GM10266 (cell line): ENCODE data around the gene UBE2O.

ENCODE experiments used
- DNase-seq: peaks from one replicate; pipeline ENCODE4 v3.0.0; 2012; ENCODE audit errors: extremely low spot score
- TF ChIP-seq, protein P1 (sequence below): IDR thresholded peaks from 2 replicates; pipeline ENCODE4 v1.5.1; 2012; ENCODE audit warnings: mild to moderate bottlenecking, low read depth; ENCODE audit not compliant: control insufficient read depth, insufficient read depth; ENCODE audit errors: missing control alignments

The UBE2O gene

DNA sequence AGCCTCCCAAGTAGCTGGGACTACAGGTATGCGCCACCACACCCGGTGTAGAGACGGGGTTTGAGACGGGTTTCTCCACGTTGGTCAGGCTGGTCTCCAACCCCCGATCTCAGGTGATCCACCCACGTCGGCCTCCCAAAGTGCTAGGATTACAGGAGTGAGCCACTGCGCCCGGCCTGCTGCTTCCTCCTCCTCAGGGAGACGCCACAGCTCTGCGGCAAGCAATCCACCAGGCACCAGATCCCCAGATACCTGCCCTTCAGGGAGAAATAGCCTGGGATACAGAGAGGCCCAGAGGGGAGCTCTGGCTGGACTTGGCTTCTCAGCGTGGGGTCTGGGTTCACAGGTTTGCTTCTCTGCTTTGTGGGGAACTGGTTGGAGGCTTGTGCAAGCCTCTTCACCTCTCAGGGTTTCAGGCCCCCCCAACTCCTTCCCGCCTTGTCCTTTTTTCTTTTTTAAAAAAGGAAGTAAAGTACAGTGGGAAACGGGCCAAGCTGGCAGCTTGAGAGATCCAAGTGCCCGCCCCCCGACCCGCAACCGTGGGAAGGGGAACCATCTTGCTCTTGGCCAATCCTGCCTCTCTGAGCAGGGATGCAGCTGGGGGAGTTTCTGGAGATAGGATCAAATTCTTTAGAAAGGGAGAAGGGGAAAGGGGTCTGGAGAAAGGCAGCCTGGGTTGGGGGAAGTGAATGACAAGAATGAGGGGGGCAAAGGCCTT, 71.2 kb downstream of the UBE2O start:
- TF ChIP-seq, protein P1, sequence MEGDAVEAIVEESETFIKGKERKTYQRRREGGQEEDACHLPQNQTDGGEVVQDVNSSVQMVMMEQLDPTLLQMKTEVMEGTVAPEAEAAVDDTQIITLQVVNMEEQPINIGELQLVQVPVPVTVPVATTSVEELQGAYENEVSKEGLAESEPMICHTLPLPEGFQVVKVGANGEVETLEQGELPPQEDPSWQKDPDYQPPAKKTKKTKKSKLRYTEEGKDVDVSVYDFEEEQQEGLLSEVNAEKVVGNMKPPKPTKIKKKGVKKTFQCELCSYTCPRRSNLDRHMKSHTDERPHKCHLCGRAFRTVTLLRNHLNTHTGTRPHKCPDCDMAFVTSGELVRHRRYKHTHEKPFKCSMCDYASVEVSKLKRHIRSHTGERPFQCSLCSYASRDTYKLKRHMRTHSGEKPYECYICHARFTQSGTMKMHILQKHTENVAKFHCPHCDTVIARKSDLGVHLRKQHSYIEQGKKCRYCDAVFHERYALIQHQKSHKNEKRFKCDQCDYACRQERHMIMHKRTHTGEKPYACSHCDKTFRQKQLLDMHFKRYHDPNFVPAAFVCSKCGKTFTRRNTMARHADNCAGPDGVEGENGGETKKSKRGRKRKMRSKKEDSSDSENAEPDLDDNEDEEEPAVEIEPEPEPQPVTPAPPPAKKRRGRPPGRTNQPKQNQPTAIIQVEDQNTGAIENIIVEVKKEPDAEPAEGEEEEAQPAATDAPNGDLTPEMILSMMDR, result no peak
- DNase-seq, result no peak

DNA sequence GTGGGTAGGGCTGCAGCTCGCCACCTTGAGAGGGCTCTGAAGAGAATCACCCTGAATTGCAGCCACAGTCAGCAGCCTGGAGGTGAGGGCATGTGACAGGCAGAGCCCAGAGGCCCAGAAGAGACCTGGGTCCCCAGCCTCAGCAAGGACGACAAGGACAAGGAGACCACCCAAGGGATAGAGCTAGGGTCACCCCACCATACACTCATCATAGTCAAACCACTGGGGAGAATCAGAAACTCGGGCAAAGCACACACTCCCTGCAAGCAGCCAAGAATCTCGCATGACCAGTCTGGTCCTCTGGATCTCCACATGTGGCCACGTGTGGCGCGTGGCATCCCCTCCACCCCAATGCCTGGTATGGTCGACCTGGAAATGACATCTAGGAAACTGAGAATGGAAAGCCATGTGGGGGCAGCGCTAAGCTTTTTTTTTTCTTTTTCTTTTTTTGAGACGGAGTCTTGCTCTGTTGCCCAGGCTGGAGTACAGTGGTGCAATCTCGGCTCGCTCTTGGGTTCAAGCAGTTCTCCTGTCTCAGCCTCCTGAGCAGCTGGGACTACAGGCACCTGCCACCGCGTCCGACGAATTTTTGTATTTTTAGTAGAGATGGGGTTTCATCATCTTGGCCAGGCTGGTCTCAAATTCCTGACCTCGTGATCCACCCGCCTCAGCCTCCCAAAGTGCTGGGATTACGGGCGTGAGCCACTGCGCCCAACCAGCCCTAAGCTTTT, 73.1 kb downstream of the UBE2O start:
- TF ChIP-seq, protein P1, result no peak
- no peak for DNase-seq

DNA sequence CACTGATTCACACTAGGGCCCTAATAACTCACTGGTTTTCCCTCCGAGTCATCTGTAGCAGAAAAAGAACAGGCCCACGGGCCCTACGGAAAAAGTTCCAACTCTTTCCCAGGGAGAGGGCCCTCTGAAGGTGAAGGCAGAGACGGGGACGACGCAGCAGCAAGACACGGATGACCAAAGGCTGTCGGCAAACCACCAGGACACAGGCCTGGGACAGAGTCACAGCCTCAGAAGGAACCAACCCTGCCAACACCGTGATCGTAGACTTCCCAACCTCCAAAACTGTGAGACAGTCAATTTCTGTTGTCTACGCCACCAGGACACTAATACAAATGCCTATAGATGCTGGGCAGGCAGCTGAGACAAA, 73.7 kb downstream of the UBE2O start:
- TF ChIP-seq, protein P1, result no peak
- no peak for DNase-seq

DNA sequence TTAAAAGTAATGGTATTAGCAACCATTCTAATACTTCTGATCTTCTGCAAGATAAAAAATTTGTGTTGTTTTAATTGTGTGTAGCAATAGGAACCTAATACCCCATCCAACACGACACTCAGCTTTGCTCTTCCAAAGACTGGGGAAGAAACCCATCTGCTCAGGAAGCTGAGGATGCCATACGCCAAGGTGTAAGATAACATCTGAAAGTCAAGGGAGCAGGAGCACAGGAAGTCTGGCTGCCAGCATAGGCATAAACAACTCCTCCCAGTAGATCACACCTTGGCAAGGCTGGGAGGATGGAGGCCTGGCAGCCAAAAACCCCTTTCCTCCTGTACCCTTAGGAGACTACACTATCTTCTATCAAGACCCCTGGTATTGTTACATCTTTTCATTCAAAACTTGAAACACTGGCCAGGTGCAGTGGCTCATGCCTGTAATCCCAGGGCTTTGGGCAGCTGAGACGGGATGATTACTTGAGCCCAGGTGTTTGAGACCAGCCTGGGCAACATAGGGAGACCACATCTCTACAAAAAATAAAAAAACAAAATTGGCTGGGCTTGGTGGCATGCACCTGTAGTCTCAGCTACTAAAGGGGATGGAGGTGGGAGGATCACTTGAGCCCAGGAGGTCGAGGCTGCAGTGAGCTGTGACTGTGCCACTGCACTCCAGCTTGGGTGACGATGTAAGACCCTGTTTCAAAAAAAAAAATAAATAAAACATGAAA, 74.2 kb downstream of the UBE2O start:
- TF ChIP-seq, protein P1, result no peak
- DNase-seq, result no peak

DNA sequence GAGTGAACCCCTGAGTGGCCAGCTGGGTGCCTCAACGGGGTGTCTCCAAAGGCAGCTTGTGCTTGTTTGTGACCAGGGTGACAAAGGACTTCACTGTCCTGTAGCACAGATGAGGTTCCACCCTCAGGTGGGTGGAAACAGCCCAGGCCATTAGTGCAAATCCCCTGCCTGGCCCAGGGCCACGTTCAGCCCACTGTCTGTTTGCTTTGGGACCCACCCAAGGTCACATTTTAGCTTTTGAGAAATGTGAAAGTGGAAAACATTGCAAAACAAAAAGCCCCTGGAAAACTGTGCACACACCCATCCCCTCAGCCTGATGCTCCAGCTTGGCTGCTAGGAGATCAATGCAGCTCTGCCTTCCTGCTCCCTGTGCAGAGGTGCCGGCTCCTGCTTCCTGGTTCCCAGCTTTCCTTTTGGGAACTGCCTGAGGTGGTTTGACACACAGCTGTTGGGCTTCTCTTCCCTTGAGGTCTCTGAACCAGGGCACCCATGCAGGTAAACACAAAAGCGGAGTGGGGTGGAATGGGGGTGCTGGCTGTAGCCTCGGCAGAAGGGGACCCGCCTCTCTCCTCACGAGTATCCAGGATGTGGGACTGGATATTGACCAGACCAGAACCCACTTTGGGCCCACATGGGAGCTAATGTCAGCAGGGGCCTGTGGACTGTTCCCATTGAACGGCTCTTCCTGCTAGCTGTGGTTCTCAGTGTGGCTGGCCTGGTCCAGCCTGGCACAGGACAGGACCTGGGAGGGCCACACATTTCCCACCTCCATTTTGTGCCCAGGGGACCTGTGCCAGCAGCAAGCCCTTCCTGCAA, 76.4 kb downstream of the UBE2O start:
- DNase-seq, result no peak
- TF ChIP-seq, protein P1, result no peak

DNA sequence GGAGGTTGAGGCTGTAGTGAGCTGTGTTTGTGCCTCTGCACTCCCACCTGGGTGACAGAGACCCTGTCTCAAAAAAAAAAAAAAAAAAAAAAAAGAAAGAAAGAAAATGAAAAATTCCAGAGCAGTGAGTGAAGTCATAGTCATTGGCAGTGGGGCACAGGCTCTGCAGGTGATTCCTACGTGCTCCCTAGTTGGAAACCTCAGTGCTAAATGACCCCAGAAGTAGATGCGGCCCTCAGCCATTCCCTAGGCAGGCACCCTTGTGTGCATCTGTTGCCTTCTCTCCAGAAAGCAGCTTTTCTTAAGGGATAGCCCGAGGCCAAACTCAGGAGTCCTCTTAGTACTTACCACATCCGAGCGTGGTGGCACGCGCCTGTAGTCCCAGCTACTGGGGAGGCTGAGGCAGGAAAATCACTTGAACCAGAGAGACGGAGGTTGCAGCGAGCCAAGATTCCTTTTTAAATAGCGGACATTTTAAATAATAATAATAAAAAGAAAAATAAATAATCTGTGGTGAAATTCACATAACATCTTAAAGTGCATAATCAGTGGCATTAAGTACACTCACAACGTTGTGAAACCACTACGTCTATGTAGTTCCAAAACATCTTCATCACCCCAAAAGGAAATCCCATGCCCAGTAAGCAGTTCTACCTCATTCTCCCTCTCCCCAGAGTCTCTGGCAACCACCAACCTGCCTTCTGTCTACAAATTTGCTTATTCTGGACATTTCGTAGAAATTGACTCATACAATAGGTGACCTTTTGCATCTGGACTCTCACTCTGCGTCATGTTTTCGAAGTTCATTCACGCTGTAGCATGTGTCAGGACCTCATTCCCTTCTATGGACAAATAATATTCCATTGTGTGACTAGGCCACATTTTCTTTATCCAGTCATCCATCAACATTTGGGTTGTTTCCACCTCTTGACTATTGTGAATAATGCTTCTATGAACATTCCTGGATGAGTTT, 81.0 kb downstream of the UBE2O start:
- TF ChIP-seq, protein P1, result no peak
- no peak for DNase-seq
